SK-N-SH treated with all-trans-retinoic acid at 6 μM for 48 hours (cell line): Measurements from ENCODE around the gene CHPF.

Experiments used
- ATAC-seq: fragments of 200-7000 bp; cut with Tn5 transposase; 3 replicates; pipeline ENCODE4 v1.9.1; 2020; ENCODE audit warnings: mild to moderate bottlenecking, moderate library complexity
- ARNTL ChIP-seq: fragments of 450-650 bp; formaldehyde crosslinking; IDR thresholded peaks from 2 replicates; pipeline ENCODE4 v1.5.0; 2020; ENCODE audit warnings: low read depth, mild to moderate bottlenecking, moderate library complexity, borderline replicate concordance
- BACH2 ChIP-seq: fragments of 250-450 bp; sonication (Bioruptor Pico); IDR thresholded peaks from 2 replicates; pipeline ENCODE4 v1.9.0; 2021; ENCODE audit warnings: mild to moderate bottlenecking, borderline replicate concordance
- ESRRG ChIP-seq: fragments of 250-450 bp; sonication (Bioruptor Pico); IDR thresholded peaks from 2 replicates; pipeline ENCODE4 v1.6.1; 2021; ENCODE audit warnings: mild to moderate bottlenecking
- ISL1 ChIP-seq: fragments of 250-450 bp; sonication (Bioruptor Pico); IDR thresholded peaks from 2 replicates; pipeline ENCODE4 v2.1.2; 2022; ENCODE audit warnings: mild to moderate bottlenecking, moderate library complexity
- OSR1 ChIP-seq: fragments of 250-450 bp; sonication (Bioruptor Pico); IDR thresholded peaks from 2 replicates; pipeline ENCODE4 v1.8.0; 2022; ENCODE audit warnings: moderate library complexity, mild to moderate bottlenecking, inconsistent platforms
- PPARA ChIP-seq: fragments of 250-450 bp; sonication (Bioruptor Pico); IDR thresholded peaks from 2 replicates; pipeline ENCODE4 v1.5.0; 2020; ENCODE audit warnings: mild to moderate bottlenecking, borderline replicate concordance
- RARB ChIP-seq: fragments of 250-450 bp; sonication (Bioruptor Pico); IDR thresholded peaks from 2 replicates; pipeline ENCODE4 v1.8.0; 2021; ENCODE audit warnings: mild to moderate bottlenecking, moderate library complexity
- SNAI2 ChIP-seq: fragments of 250-450 bp; sonication (Bioruptor Pico); IDR thresholded peaks from 2 replicates; pipeline ENCODE4 v1.5.0; 2020; ENCODE audit warnings: mild to moderate bottlenecking, moderate library complexity
- TCF4 ChIP-seq: fragments of 250-450 bp; sonication (Bioruptor Pico); IDR thresholded peaks from 2 replicates; pipeline ENCODE4 v1.8.0; 2021; ENCODE audit warnings: mild to moderate bottlenecking, moderate library complexity, borderline replicate concordance
- TOX ChIP-seq: fragments of 250-450 bp; sonication (Bioruptor Pico); IDR thresholded peaks from 2 replicates; pipeline ENCODE4 v1.8.0; 2021; ENCODE audit warnings: mild to moderate bottlenecking, moderate library complexity, borderline replicate concordance
- ZNF565 ChIP-seq: fragments of 450-650 bp; formaldehyde crosslinking; conservative IDR thresholded peaks from 2 replicates; pipeline ENCODE4 v1.5.0; 2020; ENCODE audit warnings: low read depth, mild to moderate bottlenecking, moderate library complexity
- ZNF70 ChIP-seq: fragments of 450-650 bp; formaldehyde crosslinking; IDR thresholded peaks from 2 replicates; pipeline ENCODE4 v1.5.0; 2020; ENCODE audit warnings: mild to moderate bottlenecking, moderate library complexity
- ZNF8 ChIP-seq: fragments of 450-650 bp; formaldehyde crosslinking; IDR thresholded peaks from 2 replicates; pipeline ENCODE4 v1.5.0; 2020; ENCODE audit warnings: mild to moderate bottlenecking, moderate library complexity
- TF ChIP-seq, protein P1 (sequence below): fragments of 250-450 bp; sonication (Bioruptor Pico); IDR thresholded peaks from 2 replicates; pipeline ENCODE4 v1.5.1; 2020; ENCODE audit warnings: low read depth, mild to moderate bottlenecking, moderate library complexity
- TF ChIP-seq, protein P2 (sequence below): fragments of 250-450 bp; sonication (Bioruptor Pico); IDR thresholded peaks from 2 replicates; pipeline ENCODE4 v1.5.1; 2021; ENCODE audit warnings: mild to moderate bottlenecking, moderate library complexity
- TF ChIP-seq, protein P3 (sequence below): fragments of 250-450 bp; sonication (Bioruptor Pico); IDR thresholded peaks from 2 replicates; pipeline ENCODE4 v1.8.0; 2021; ENCODE audit warnings: low read depth, mild to moderate bottlenecking, moderate library complexity, borderline replicate concordance
- TF ChIP-seq, protein P4 (sequence below): fragments of 250-450 bp; sonication (Bioruptor Pico); IDR thresholded peaks from 2 replicates; pipeline ENCODE4 v1.5.0; 2020; ENCODE audit warnings: mild to moderate bottlenecking, moderate library complexity

Gene CHPF

DNA sequence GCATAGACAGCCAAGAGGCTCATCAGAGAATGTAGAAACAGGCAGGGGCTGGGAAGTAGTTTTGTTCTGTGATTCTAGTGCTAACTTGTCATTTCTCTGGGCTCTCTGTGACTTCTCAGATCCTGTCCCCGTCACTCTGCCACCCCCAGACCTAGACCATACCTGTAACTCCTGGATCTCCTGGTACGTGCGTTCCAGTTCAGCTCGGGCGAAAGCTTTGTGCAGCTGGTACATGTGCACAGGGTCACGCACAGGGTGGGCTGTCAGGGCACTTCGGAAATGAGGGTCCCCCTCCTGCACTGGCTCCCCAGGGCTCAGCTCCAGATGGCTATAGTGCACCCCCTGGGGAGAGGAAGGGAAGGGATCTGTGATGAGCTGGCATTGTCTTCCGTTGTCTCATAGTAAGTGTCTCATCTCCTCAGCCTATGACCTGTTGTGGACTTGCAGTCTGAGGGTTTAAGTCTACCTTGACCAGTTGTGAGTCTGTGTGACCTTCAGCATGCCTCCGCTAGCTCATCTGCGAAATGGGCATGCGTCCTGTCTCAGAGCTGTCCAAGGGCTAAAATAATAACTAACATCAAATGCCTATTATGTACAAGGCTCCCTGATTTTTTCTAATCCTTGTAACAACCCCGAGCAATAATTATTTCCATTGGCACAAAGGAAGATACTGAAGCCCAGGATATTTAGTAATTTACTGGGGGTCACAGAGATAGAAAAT lies 2.7 kb downstream of the CHPF start:
- no peak for ATAC-seq
- TF ChIP-seq, protein P1, sequence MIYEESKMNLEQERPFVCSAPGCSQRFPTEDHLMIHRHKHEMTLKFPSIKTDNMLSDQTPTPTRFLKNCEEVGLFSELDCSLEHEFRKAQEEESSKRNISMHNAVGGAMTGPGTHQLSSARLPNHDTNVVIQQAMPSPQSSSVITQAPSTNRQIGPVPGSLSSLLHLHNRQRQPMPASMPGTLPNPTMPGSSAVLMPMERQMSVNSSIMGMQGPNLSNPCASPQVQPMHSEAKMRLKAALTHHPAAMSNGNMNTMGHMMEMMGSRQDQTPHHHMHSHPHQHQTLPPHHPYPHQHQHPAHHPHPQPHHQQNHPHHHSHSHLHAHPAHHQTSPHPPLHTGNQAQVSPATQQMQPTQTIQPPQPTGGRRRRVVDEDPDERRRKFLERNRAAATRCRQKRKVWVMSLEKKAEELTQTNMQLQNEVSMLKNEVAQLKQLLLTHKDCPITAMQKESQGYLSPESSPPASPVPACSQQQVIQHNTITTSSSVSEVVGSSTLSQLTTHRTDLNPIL, result no peak
- TF ChIP-seq, protein P2, sequence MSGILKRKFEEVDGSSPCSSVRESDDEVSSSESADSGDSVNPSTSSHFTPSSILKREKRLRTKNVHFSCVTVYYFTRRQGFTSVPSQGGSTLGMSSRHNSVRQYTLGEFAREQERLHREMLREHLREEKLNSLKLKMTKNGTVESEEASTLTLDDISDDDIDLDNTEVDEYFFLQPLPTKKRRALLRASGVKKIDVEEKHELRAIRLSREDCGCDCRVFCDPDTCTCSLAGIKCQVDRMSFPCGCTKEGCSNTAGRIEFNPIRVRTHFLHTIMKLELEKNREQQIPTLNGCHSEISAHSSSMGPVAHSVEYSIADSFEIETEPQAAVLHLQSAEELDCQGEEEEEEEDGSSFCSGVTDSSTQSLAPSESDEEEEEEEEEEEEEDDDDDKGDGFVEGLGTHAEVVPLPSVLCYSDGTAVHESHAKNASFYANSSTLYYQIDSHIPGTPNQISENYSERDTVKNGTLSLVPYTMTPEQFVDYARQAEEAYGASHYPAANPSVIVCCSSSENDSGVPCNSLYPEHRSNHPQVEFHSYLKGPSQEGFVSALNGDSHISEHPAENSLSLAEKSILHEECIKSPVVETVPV, result no peak
- TF ChIP-seq, protein P3, sequence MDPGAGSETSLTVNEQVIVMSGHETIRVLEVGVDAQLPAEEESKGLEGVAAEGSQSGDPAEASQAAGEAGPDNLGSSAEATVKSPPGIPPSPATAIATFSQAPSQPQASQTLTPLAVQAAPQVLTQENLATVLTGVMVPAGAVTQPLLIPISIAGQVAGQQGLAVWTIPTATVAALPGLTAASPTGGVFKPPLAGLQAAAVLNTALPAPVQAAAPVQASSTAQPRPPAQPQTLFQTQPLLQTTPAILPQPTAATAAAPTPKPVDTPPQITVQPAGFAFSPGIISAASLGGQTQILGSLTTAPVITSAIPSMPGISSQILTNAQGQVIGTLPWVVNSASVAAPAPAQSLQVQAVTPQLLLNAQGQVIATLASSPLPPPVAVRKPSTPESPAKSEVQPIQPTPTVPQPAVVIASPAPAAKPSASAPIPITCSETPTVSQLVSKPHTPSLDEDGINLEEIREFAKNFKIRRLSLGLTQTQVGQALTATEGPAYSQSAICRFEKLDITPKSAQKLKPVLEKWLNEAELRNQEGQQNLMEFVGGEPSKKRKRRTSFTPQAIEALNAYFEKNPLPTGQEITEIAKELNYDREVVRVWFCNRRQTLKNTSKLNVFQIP, result no peak
- no peak for TF ChIP-seq ARNTL (CRISPR knock-in tag)

DNA sequence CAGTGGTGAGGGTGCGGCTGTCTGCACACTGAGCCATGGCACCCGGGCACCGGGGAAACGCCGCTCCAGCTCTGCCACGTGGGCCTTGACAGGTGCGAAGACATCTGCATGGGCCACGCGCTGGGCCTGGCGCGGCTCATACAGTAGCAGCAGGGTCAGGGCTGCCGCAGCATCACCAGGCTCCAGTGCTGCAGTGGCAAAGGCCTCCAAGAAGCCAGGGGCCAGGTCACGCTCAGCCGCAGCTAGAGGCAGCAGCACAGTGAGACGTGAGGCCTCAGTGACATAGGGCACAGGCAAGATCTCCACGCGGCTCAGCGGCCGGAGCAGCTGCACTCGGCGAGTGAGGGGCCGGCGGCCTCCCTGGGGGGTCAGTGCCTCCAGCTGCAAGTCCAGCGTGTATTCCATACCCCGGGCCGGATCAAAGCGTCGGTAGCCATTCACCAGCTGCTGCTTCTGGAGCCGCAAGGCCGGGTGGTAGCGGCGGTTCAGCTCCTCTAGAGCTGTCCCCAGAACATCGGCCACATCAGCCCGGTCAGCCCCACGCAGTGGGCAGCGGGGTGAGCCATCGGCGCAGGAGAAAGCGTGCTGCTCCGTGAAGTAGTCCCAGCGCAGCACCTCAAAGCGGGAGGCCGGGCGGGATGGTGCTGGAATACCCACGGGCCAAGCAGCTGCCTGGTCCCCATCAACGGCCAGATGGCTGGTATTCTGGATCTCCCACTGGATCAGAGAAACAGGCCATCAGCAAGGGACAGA lies 3.5 kb downstream of the CHPF start:
- no peak for ATAC-seq
- no peak for TF ChIP-seq RARB (CRISPR knock-in tag)
- no peak for TF ChIP-seq TOX (CRISPR knock-in tag)
- no peak for TF ChIP-seq ZNF565 (CRISPR knock-in tag)
- TF ChIP-seq, protein P4, sequence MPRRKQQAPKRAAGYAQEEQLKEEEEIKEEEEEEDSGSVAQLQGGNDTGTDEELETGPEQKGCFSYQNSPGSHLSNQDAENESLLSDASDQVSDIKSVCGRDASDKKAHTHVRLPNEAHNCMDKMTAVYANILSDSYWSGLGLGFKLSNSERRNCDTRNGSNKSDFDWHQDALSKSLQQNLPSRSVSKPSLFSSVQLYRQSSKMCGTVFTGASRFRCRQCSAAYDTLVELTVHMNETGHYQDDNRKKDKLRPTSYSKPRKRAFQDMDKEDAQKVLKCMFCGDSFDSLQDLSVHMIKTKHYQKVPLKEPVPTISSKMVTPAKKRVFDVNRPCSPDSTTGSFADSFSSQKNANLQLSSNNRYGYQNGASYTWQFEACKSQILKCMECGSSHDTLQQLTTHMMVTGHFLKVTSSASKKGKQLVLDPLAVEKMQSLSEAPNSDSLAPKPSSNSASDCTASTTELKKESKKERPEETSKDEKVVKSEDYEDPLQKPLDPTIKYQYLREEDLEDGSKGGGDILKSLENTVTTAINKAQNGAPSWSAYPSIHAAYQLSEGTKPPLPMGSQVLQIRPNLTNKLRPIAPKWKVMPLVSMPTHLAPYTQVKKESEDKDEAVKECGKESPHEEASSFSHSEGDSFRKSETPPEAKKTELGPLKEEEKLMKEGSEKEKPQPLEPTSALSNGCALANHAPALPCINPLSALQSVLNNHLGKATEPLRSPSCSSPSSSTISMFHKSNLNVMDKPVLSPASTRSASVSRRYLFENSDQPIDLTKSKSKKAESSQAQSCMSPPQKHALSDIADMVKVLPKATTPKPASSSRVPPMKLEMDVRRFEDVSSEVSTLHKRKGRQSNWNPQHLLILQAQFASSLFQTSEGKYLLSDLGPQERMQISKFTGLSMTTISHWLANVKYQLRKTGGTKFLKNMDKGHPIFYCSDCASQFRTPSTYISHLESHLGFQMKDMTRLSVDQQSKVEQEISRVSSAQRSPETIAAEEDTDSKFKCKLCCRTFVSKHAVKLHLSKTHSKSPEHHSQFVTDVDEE (CRISPR knock-in tag), result no peak
- no peak for TF ChIP-seq ISL1
- TF ChIP-seq PPARA (CRISPR knock-in tag), result no peak
- no peak for TF ChIP-seq SNAI2 (CRISPR knock-in tag)

DNA sequence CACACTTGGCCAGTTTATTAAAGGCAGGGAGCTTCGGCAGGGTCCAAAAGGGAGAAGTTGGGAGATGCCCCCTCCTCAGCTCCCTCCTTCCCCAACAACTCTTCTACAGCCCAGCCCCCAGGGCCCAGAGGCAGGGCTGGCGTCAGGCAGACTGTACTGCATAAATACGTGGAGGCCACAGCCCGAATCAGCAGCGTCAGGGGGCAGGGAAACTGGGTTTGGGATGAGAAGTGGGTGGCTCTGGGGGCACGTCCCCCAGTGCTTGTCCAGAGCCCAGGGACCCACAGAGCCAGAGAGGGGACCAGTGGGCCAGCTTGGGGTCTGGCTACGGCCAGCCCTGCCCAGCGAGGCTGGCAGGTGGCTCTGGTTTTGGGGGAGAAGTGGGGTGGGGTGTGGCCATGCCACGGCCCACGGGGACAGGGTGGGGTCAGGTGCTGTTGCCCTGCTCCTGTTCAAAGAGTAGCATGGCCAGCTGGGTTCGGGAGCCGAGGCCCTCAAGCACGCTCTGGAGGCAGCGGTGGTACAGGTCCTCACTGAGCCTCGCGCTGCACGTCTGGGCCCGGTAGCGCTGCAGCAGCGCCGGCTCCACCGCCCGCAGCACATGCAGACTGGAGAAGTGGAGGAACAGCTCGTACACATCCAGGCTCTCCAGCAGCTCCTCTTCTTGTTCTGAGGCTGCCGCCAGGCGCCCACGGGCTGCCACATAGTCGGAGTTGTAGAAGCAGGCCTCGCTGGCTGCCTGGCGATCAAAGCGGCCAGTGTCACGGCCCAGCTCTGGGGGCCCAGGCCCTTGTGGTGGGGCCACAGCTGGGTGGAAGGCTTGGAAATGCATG lies 4.4 kb downstream of the CHPF start:
- ATAC-seq, result no peak
- TF ChIP-seq ESRRG (CRISPR knock-in tag) (no peak), TCF4 (no peak), ZNF565 (CRISPR knock-in tag) (no peak)
- TF ChIP-seq, protein P2, result no peak

DNA sequence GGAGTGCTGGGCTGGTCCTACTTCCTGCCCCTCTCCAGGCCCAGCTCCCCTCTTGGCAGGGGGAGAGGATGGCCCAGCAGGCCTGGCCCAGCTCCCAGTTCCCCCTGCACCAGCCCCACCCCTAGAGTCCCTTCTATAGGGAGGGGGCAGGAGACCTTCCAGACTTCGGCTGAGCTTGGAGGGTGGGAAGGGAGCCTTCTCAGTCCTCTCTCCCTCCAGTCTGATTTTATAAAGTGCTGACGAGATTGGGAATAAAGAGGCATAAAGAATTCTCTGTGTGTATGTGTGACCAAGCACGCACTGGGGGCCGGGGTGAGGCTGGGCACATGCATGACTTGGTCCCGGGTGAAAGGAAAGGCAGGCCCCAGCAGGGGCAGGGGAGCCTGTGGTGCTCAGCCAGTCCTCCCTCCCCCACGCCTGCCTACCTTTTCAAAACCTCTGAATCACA lies 5.1 kb downstream of the CHPF start:
- no peak for TF ChIP-seq ZNF565 (CRISPR knock-in tag)
- no peak for TF ChIP-seq ARNTL (CRISPR knock-in tag)
- TF ChIP-seq, protein P2, result no peak
- no peak for TF ChIP-seq OSR1 (CRISPR knock-in tag)
- TF ChIP-seq PPARA (CRISPR knock-in tag), result no peak
- no peak for TF ChIP-seq ZNF8 (CRISPR knock-in tag)
- TF ChIP-seq, protein P1, result no peak
- no peak for TF ChIP-seq ESRRG (CRISPR knock-in tag)
- TF ChIP-seq BACH2 (CRISPR knock-in tag), result no peak
- TF ChIP-seq TOX (CRISPR knock-in tag), result no peak
- no peak for TF ChIP-seq SNAI2 (CRISPR knock-in tag)
- TF ChIP-seq ZNF70 (CRISPR knock-in tag), result no peak
- TF ChIP-seq, all 23 proteins: peak for 0
- ATAC-seq, result no peak
